Tibial artery (tissue), 4 donors: ENCODE results near the gene SMAD2.

Experiments
- DNase-seq, 2 donors: peaks; one replicate each; pipeline ENCODE4 v3.0.0-alpha.2; 2019
- H3K27ac ChIP-seq, 2 donors: fragments of 200-600 bp; sonication (generic) in 1 of 2; 1 replicate in 1 of 2; 2 replicates in 1 of 2; pipeline ENCODE4 v1.5.1; 2018 to 2019; ENCODE audit warnings: mild to moderate bottlenecking in 1 of 2
- H3K27me3 ChIP-seq, 2 donors: fragments of 200-600 bp; sonication (generic) in 1 of 2; one replicate each; pipeline versions ENCODE4 v1.5.1 to v1.6.0; 2016 to 2019
- H3K36me3 ChIP-seq, 3 donors: fragments of 200-600 bp; sonication (generic) in 2 of 3; one replicate each; pipeline ENCODE4 v1.5.1; 2016 to 2019; ENCODE audit warnings: mild to moderate bottlenecking in 2 of 3
- H3K4me1 ChIP-seq, 4 donors: fragments of 200-600 bp; sonication (generic) in 2 of 4; 1 replicate in 3 of 4; 2 replicates in 1 of 4; pipeline ENCODE4 v1.5.1; 2016 to 2019
- H3K4me3 ChIP-seq, 2 donors: fragments of 200-600 bp; sonication (generic) in 1 of 2; 1 replicate in 1 of 2; 2 replicates in 1 of 2; pipeline ENCODE4 v1.5.1; 2018 to 2019; ENCODE audit warnings: mild to moderate bottlenecking in 2 of 2
- H3K9me3 ChIP-seq, 3 donors: fragments of 200-600 bp; sonication (generic) in 1 of 3; one replicate each; pipeline ENCODE4 v1.5.1; 2016 to 2019
- CTCF ChIP-seq, 2 experiments: fragments of 200-600 bp in 1 of 2; fragments of 450-650 bp in 1 of 2; IDR thresholded peaks; one replicate each; pipeline ENCODE4 v1.5.1; 2017 to 2019; ENCODE audit warnings: antibody characterized with exemption in 2 of 2, mild to moderate bottlenecking in 1 of 2, moderate library complexity in 1 of 2
- intact Hi-C: fragments of 100-400 bp; cut with DNase I; formaldehyde crosslinking; loops from one replicate; pipeline ENCODE4 v1.15.0; 2023; ENCODE audit warnings: low total_unique reads

The SMAD2 gene

GRCh38 chr18:47865183-47865582, 65.3 kb downstream of the SMAD2 start:
- Histone ChIP-seq H3K27me3 (no peaks in the 10 kb centered on the region), H3K36me3 (peaks cover 3 to 15% (median 14%) of the 10 kb centered on the region in 3 donors), H3K9me3 (no peaks in the 10 kb centered on the region), H3K4me1 (peaks cover 0 to 8% (median 0%) of the 10 kb centered on the region in 4 donors), H3K4me3 (no peak overlapping the region), H3K27ac (no peak overlapping the region)
- no peak for TF ChIP-seq CTCF (IDR thresholded peaks at IDR 0.05)
- no peak for DNase-seq
- intact Hi-C loops, result no loop called here

GRCh38 chr18:47863041-47863440, 67.4 kb downstream of the SMAD2 start:
- no peak for TF ChIP-seq CTCF (IDR thresholded peaks at IDR 0.05)
- DNase-seq, result no peak
- Histone ChIP-seq H3K27me3 (no peaks in the 10 kb centered on the region), H3K9me3 (peaks cover 0 to 11% (median 0%) of the 10 kb centered on the region in 3 donors), H3K4me3 (no peak overlapping the region), H3K27ac (no peak overlapping the region), H3K4me1 (peaks cover 0 to 8% (median 0%) of the 10 kb centered on the region in 4 donors), H3K36me3 (peaks cover 12 to 35% (median 23%) of the 10 kb centered on the region in 3 donors)
- intact Hi-C loops, result no loop called here

GRCh38 chr18:47858607-47859006, 71.9 kb downstream of the SMAD2 start:
- intact Hi-C loops, result no loop called here
- H3K9me3 ChIP-seq, result peaks cover 4 to 37% (median 10%) of the 10 kb centered on the region in 3 donors
- H3K27ac ChIP-seq, result no peak overlapping the region
- H3K4me3 ChIP-seq, result no peak overlapping the region
- H3K4me1 ChIP-seq, result peaks cover 0 to 8% (median 0%) of the 10 kb centered on the region in 4 donors
- H3K27me3 ChIP-seq, result no peaks in the 10 kb centered on the region
- DNase-seq, result no peak
- no peak for TF ChIP-seq CTCF (IDR thresholded peaks at IDR 0.05)
- peaks cover 23 to 54% (median 45%) of the 10 kb centered on the region in 3 donors for H3K36me3 ChIP-seq

- no peaks in the 10 kb centered on the region for H3K4me1 ChIP-seq
- H3K4me3 ChIP-seq, result no peak overlapping the region
- no peak for DNase-seq
- H3K9me3 ChIP-seq, result no peaks in the 10 kb centered on the region
- no peak overlapping the region for H3K27ac ChIP-seq
- intact Hi-C loops, result no loop called here
- no peaks in the 10 kb centered on the region for H3K27me3 ChIP-seq
- TF ChIP-seq CTCF (IDR thresholded peaks at IDR 0.05), result no peak
- peaks cover 18 to 35% (median 34%) of the 10 kb centered on the region in 3 donors for H3K36me3 ChIP-seq
Measured at GRCh38 chr18:47847635-47848034, 82.8 kb downstream of the SMAD2 start.

GRCh38 chr18:47846431-47846830, 84.0 kb downstream of the SMAD2 start:
- intact Hi-C loops, result no loop called here
- Histone ChIP-seq H3K36me3 (peaks cover 27 to 47% (median 45%) of the 10 kb centered on the region in 3 donors), H3K4me1 (no peaks in the 10 kb centered on the region), H3K4me3 (no peak overlapping the region), H3K9me3 (no peaks in the 10 kb centered on the region), H3K27ac (no peak overlapping the region), H3K27me3 (no peaks in the 10 kb centered on the region)
- TF ChIP-seq CTCF (IDR thresholded peaks at IDR 0.05), result no peak
- no peak for DNase-seq
